PC-9 (cell line): Measurements from ENCODE around the gene LRMDA. TPM values are rescaled to one million over a fixed set of nuclear protein-coding genes. Genes with fewer than 3 reads are reported as not detected.

Experiments
- BruUV-seq: library from RNA; stranded (reverse); fragments of 400-500 nt; replicated peaks from 2 replicates; lab custom pipeline; 2021; lab: Mats Ljungman, UMichigan
- CTCF ChIA-PET: fragments of 300-600 bp; sonication (Branson Sonifier 250); formaldehyde crosslinking; loops from one replicate; lab custom pipeline; 2022; ENCODE audit warnings: antibody characterized with exemption; lab: Charles Lee
- POLR2A ChIA-PET: fragments of 300-600 bp; sonication (Branson Sonifier 250); formaldehyde crosslinking; loops from one replicate; lab custom pipeline; 2022; ENCODE audit warnings: antibody characterized with exemption; ENCODE audit not compliant: unreplicated experiment; lab: Charles Lee
- DNase-seq, 2 experiments: peaks; one replicate each; pipeline versions ENCODE4 v3.0.0 to v3.0.0-alpha.2; 2015 to 2022; ENCODE audit warnings: mixed read lengths in 1 of 2
- H2AFZ ChIP-seq: fragments of 200-600 bp; sonication (generic); 2 replicates; pipeline ENCODE4 v1.8.1; 2017; ENCODE audit warnings: antibody characterized with exemption
- H3F3A ChIP-seq: fragments of 200-600 bp; sonication (generic); 2 replicates; pipeline ENCODE4 v1.8.1; 2017; ENCODE audit warnings: antibody characterized with exemption, mild to moderate bottlenecking, low read depth; ENCODE audit not compliant: insufficient read depth
- H3K27ac ChIP-seq: fragments of 200-600 bp; sonication (generic); 2 replicates; pipeline ENCODE4 v1.6.1; 2016; ENCODE audit warnings: mixed run types
- H3K27me3 ChIP-seq: fragments of 200-600 bp; sonication (generic); 2 replicates; pipeline ENCODE4 v1.6.1; 2016; ENCODE audit warnings: low read depth, mixed run types; ENCODE audit not compliant: insufficient read depth
- H3K36me3 ChIP-seq: fragments of 200-600 bp; sonication (generic); 2 replicates; pipeline ENCODE4 v1.6.1; 2016; ENCODE audit warnings: low read depth, mixed run types
- H3K4me1 ChIP-seq: fragments of 200-600 bp; sonication (generic); replicated peaks from 2 replicates; pipeline ENCODE4 v1.6.1; 2016; ENCODE audit warnings: mixed run types; ENCODE audit not compliant: insufficient read depth
- H3K4me2 ChIP-seq: fragments of 200-600 bp; sonication (generic); 2 replicates; pipeline ENCODE4 v1.6.1; 2017; ENCODE audit warnings: mixed run types
- H3K4me3 ChIP-seq: fragments of 200-600 bp; sonication (generic); 2 replicates; pipeline ENCODE4 v1.6.1; 2016; ENCODE audit warnings: mixed run types
- H3K79me2 ChIP-seq: fragments of 200-600 bp; sonication (generic); 2 replicates; pipeline ENCODE4 v1.6.1; 2017; ENCODE audit warnings: low read depth, mixed run types
- H3K9me2 ChIP-seq: fragments of 200-600 bp; sonication (generic); 2 replicates; pipeline ENCODE4 v1.8.1; 2017; ENCODE audit warnings: mild to moderate bottlenecking; ENCODE audit not compliant: insufficient read depth
- H3K9me3 ChIP-seq: fragments of 200-600 bp; sonication (generic); 2 replicates; pipeline ENCODE4 v1.8.1; 2016; ENCODE audit warnings: low read depth; ENCODE audit not compliant: insufficient read depth
- H4K20me1 ChIP-seq: fragments of 200-600 bp; sonication (generic); 2 replicates; pipeline ENCODE4 v1.8.1; 2017; ENCODE audit not compliant: insufficient read depth
- EZH2 ChIP-seq: fragments of 200-600 bp; sonication (generic); IDR thresholded peaks from 2 replicates; pipeline ENCODE4 v1.8.0; 2017; ENCODE audit warnings: antibody characterized with exemption, low read depth
- intact Hi-C: fragments of 100-400 bp; cut with micrococcal nuclease; formaldehyde crosslinking; loops from one replicate; pipeline ENCODE4 v1.10.0; 2022; ENCODE audit not compliant: unreplicated experiment
- total RNA-seq: library from RNA; stranded (reverse); gene quantifications from 2 replicates; pipeline ENCODE4 v1.2.3, GENCODE V29; 2021
- TF ChIP-seq, protein P1 (sequence below): fragments of 200-600 bp; sonication (generic); conservative IDR thresholded peaks from 2 replicates; pipeline ENCODE4 v1.6.1; 2017; ENCODE audit warnings: mixed run types, antibody characterized with exemption, mild to moderate bottlenecking, moderate library complexity

LRMDA gene
- total RNA-seq, 1 experiment from 2014 or later, result not detected

DNA sequence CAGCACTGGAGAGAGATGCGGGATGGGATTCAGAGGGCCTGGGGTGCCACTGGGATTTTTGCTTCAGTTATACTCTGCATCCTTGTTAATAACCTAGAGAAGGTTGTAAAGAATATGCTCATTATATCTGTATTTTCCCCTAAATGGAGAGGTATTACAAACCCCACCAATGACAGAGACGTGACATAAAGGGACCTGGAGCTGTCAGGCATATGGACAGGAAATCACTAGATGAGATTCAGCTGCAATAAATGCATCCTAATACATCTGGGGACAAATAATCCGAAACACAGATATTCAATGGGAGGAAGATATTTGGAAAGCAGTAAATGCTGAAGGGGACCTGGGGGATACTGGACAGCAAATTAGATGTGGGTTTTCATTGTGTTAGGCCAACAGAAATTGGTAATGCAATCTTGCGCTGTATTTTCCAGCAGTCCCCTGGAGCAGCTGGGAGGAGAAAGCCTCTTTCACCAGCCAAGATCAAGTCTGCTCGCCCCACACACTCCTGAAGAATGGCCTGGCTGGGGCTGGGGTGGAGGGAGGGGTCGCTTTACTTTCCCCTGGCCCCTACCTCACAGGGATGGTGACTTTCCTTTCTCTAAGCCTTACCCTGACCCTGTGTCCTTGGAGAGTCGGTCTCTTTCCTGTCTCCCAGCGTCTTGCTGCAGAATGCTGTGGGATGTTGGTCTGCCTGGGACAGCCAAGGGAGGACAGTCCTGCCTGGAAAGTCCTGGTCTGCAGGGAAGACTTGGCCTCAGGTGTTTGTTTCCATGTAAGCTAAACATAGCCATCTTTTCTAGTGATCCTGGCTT is 653.8 kb downstream of the LRMDA start:
- Histone ChIP-seq H3K9me3 (no peaks in the 10 kb centered on the region), H3K27ac (no peak overlapping the region), H4K20me1 (no peaks in the 10 kb centered on the region), H3K36me3 (no peaks in the 10 kb centered on the region), H2AFZ (no peak overlapping the region), H3K4me1 (no peaks in the 10 kb centered on the region), H3F3A (no peaks in the 10 kb centered on the region), H3K27me3 (no peaks in the 10 kb centered on the region), H3K9me2 (no peaks in the 10 kb centered on the region), H3K4me3 (no peak overlapping the region), H3K79me2 (no peaks in the 10 kb centered on the region), H3K4me2 (no peak overlapping the region)
- CTCF ChIA-PET, result no interaction called here
- BruUV-seq, result no TSS peak
- TF ChIP-seq, protein P1, sequence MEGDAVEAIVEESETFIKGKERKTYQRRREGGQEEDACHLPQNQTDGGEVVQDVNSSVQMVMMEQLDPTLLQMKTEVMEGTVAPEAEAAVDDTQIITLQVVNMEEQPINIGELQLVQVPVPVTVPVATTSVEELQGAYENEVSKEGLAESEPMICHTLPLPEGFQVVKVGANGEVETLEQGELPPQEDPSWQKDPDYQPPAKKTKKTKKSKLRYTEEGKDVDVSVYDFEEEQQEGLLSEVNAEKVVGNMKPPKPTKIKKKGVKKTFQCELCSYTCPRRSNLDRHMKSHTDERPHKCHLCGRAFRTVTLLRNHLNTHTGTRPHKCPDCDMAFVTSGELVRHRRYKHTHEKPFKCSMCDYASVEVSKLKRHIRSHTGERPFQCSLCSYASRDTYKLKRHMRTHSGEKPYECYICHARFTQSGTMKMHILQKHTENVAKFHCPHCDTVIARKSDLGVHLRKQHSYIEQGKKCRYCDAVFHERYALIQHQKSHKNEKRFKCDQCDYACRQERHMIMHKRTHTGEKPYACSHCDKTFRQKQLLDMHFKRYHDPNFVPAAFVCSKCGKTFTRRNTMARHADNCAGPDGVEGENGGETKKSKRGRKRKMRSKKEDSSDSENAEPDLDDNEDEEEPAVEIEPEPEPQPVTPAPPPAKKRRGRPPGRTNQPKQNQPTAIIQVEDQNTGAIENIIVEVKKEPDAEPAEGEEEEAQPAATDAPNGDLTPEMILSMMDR, result no peak
- no peak for TF ChIP-seq EZH2
- DNase-seq, result no peak
- POLR2A ChIA-PET, result no interaction called here
- intact Hi-C loops, result no loop called here

DNA sequence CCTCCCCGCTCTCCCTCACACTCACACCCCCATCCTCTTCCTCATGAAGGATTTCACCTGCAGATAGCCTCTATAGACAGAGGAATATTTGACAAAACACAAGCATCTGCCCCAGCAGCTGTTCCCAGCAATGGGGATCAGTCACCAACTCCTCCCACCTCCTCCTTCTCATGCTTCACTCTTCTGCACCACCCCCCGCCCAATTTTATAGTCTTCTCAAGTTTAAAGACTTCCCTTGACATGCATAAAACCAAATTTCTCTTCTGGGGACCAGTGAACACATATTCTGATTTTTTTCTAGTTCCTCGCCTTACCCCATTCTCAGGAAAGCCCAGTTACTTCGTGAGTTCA is 654.4 kb downstream of the LRMDA start:
- POLR2A ChIA-PET, result no interaction called here
- CTCF ChIA-PET, result interaction anchor here (0.5 kb wide), 1 partner anchor 199 kb away, joined by 3 read pairs; no protein-coding TSS in a partner anchor

GRCh38 chr10:76086170-76086760 is 654.8 kb downstream of the LRMDA start:
- no peaks in the 10 kb centered on the region for H3K27me3 ChIP-seq
- H3K79me2 ChIP-seq, result no peaks in the 10 kb centered on the region
- H2AFZ ChIP-seq, result no peak overlapping the region
- no TSS peak for BruUV-seq
- ChIA-PET CTCF (interaction anchor here (0.5 kb wide), 1 partner anchor 199 kb away, joined by 3 read pairs; no protein-coding TSS in a partner anchor), POLR2A (no interaction called here)
- no peaks in the 10 kb centered on the region for H3F3A ChIP-seq
- no peaks in the 10 kb centered on the region for H4K20me1 ChIP-seq
- TF ChIP-seq, protein P1, result no peak
- TF ChIP-seq EZH2, result no peak
- intact Hi-C loops, result no loop called here
- no peaks in the 10 kb centered on the region for H3K4me1 ChIP-seq
- no peak overlapping the region for H3K27ac ChIP-seq
- no peaks in the 10 kb centered on the region for H3K9me2 ChIP-seq
- no peaks in the 10 kb centered on the region for H3K36me3 ChIP-seq
- DNase-seq, result no peak
- no peaks in the 10 kb centered on the region for H3K9me3 ChIP-seq
- no peak overlapping the region for H3K4me3 ChIP-seq
- H3K4me2 ChIP-seq, result no peak overlapping the region

More for the DNA sequence above, 654.4 kb downstream of the LRMDA start:
- no peak overlapping the region for H3K4me3 ChIP-seq
- no peak overlapping the region for H3K27ac ChIP-seq
- H3K9me3 ChIP-seq, result no peaks in the 10 kb centered on the region
- H3K4me2 ChIP-seq, result no peak overlapping the region
- no peak overlapping the region for H2AFZ ChIP-seq
- H4K20me1 ChIP-seq, result no peaks in the 10 kb centered on the region
- no peaks in the 10 kb centered on the region for H3K79me2 ChIP-seq
- BruUV-seq, result no TSS peak
- no peak for DNase-seq
- no peaks in the 10 kb centered on the region for H3K27me3 ChIP-seq
- H3K9me2 ChIP-seq, result no peaks in the 10 kb centered on the region
- no peaks in the 10 kb centered on the region for H3K36me3 ChIP-seq
- no peaks in the 10 kb centered on the region for H3K4me1 ChIP-seq
- TF ChIP-seq, protein P1, result no peak
- no peak for TF ChIP-seq EZH2
- H3F3A ChIP-seq, result no peaks in the 10 kb centered on the region
- intact Hi-C loops, result no loop called here
